GM19395 (cell line): ENCODE results near the gene F3.
A peak's percentile ranks its signal among the peaks of the same experiment; 100 is the strongest.
"Not testable (repeated sequence)": the region's sequence is repeated elsewhere in the genome, so short reads cannot be mapped to it uniquely, and the experiment has no call there.

ENCODE experiments used
- ATAC-seq: cut with Tn5 transposase; IDR thresholded peaks from one replicate; pipeline ENCODE4 v1.9.1; 2021; ENCODE audit warnings: mild to moderate bottlenecking, moderate library complexity; ENCODE audit not compliant: unreplicated experiment

F3 gene

DNA sequence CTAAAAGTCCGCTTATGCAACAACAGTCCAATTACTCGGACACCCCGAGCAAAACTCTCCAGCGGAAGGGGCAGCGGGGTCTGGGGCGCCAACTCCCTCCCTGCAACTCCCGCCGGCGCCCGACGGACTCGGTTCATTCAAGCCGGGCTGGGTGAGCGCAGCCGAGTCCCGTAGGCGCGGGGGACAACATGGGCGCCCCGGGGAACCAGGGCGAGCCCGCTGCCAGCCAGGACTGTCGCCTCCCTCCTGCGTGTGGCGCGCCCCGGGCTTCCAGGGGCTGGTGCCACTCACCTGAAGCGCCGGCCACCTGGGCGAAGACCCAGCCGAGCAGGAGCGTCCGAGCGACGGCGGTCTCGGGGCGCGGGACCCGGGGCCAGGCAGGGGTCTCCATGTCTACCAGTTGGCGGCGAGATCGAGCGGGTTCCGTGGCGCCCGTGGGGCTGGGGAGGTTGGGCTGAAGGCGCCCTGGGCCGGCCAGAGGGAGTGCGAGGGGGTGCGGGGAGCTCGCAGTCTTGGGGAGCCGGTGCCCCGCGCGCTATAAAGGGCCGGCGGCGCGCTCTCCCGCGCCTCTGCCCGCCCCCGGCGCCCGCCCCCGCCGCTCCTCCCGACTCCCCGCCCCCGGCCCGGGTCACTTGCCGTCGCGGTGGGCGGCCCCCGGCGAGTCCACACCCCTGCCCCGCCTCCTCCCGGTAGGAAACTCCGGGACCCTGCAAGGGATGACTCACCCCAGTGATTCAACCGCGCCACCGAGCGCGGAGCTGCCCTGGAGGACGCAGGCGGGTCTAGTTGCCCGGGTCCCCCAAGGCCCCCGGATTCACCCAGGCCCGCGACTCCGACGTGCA lies at the start of gene F3:
Gene F3, minus strand, starts transcription at position 514 of the 842 bp plus-strand sequence. Its CDS starts 123 bp downstream, at position 391.
- peak; percentile 82 for ATAC-seq

DNA sequence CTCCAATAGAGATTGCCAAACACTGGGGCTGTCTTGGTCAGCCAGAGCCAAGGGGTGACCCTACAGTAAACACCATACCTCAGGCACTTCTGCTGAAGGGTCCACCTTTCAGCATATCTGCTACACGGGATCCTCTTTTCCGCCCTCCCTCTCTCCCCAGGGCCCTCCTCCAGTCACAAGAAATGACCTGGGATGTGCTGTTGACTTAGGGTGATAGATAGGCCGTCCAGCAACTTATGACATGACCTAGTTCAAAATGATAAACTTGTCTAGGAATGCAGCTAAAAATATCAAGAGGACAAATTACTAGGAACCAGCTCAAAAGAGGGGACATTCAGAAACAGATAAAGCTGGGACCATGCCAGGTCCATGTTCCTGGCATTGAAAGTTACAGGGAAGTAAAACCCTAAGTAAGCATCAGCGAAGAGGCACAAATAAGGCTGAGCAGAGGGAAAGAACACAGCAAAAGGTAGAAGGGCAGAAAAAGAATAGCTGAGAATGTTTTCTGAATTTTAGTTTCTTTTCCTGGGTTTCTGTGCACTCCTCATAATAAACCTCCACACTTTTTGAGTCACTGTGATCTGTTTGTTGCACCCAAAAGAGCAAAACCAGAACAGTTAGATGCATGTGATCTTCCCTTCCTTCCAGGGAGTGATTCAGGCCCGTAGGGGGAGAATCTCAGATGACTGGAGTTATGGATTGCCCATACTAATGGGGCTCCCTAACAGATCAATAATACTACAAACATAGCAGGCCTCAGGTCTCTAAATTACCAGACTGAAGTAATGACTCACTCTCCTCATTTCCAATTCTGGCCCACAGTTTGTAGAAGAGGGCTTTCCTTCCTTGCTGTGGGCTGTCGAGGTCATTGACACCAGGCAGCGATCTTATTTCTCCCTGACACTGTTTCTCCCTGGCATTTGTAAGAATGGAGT lies 48.9 kb upstream of the F3 start:
- no peak for ATAC-seq

DNA sequence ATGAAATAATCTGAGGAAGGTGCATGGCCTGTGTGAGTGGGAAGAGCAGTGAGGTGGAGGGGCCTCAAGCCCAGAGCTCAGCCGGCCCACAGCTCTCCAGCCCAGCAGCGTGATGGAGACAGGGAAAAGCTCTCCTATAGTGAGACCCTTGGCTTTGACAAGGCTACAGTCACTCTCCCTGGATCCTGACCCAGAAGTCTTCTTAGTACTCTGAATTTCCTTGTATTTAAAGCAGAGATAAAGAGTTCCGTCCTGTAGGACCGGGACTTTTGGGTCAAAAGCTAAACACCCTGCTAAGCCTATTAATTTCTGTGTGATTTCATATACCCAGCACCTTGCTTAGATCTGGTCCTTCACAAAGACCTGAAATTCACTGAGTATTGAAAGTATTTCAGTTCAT lies 48.2 kb upstream of the F3 start:
- ATAC-seq: no peak

DNA sequence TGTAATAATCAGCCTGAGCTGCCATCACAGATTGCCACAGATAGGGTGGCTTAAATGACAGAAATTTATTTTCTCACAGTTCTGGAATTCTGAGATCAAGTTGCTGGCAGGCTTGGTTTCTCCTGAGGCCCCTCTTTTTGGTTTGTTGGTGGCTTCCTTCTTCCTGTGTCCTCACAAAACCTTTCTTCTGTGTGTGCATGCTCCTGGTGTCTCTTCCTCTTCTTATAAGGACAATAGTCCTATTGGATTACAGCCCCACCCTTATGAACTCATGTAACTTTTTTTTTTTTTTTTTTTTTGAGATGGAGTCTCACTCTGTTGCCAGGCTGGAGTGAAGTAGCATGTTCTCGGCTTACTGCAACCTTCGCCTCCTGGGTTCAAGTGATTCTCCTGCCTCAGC lies 41.0 kb upstream of the F3 start:
- ATAC-seq: no peak

DNA sequence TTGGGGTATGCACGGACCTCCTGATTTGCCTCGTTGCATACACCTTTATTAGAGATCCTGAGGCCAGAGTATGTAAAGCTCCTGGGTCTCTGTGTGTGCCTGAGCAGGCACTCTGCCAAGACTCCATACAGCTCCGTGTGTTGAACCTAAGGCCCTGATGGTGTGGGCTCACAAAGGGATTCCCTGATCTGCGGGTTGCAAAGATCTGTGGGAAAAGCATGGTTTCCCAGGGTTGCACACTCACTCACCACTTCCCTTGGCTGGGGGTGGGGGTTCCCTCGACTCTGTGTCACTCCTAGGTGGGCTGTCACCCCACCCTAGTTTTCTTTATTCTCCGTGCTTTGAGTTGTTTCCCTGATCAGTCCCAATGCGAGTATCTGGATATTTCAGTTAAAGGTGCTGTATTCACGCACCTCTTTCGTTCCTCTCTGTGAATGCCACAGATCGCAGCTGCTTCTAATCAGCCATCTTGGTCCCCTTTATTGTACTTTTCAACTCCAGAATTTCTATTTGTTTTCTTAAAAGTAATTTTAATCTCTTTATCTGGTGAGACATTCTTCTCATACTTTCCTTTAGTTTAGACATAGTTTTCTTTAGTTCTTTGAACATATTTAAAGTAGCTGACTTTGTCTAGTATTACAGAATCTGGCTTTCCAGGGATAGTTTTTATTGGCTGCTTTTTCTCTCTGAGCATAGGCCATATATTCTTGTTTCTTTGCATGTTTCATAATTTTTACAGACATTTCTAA lies 39.0 kb upstream of the F3 start:
- no peak for ATAC-seq

DNA sequence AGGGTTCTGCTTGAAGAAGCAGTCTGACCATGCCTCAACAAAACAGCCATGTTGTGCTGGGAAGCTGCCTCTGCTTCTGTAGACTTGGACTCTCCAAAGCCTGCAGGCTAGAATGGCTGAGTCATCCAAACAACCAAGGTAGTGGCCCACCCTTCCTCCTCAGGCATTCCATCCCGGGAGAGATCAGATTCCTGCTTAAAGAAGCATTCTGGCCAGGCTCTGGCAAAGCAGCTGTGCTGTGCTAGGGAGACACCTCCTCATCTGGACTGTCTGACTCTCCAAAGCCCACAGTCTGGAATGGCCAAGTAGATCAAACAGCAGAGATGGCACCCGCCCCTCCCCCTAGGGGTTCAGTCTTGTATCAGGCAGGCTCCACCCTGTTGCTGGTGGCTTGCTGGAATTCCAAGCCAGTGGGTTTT lies 38.3 kb upstream of the F3 start:
- ATAC-seq: no peak

DNA sequence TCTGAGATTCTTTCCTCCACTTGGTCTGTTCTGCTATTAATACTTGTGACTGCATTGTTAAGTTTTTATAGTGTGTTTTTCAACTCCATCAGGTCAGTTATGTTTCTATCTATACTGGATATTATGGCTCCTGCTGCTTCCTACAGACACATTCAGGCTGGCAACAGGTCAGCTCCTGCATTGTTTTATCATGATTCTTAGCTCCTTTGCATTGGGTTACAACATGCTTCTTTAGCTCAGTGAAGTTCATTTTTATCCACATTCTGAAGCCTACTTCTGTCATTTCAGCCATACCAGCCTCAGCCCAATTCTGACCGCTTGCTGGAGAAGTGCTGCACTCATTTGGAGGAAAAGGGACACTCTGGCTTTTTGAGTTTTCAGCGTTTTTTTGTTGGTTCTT lies 37.3 kb upstream of the F3 start:
- ATAC-seq: no peak

DNA sequence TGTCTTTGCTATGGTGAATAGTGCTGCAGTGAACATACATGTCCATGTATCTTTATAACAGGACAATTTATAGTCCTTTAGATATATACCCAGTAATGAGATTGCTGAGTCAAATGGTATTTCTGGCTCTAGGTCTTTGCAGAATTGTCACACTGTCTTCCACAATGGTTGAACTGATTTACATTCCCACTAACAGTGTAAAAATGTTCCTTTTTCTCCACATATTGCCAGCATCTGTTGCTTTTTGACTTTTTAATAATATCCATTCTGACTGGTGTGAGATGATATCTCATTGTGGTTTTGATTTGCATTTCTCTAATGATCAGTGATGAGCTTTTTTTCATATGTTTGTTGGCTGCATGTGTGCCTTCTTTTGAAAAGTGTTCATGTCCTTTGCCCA lies 32.4 kb upstream of the F3 start:
- not testable (repeated sequence) for ATAC-seq

DNA sequence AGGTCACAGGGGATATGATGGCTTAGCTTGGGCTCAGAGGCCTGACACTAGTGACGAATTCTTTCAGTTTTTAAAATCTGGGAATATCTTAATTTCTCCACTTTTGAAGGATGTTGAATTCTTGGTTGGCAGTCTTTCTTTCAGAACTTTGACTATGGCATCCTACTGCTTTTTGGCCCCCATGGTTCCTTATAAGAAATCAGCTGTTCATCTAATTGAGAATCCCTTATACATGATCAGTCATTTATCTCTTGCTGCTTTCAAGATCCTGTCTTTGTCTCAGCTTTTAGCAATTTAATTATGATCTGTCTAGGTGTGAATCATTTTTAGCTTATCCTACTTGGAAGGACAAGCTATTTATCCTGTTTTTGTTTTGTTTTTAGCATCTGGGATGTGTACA lies 31.2 kb upstream of the F3 start:
- ATAC-seq: no peak

DNA sequence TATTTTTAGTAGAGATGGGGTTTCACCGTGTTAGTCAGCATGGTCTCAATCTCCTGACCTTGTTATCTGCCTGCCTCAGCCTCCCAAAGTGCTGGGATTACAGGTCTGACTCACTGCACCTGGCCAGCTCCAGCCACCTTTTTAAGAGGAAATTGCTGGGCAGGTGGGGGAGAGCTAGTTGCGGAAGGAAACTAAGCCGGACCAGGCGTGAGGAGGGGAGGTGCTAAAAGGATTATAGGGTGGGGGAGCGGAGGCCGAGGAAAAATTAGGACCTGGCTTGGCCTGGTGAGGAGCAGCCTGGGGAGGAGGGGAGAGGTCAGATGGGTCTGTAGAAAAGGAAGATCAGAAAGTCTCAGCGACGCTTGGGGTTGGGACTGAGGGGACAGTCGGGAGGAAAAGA lies 29.4 kb upstream of the F3 start:
- not testable (repeated sequence) for ATAC-seq

DNA sequence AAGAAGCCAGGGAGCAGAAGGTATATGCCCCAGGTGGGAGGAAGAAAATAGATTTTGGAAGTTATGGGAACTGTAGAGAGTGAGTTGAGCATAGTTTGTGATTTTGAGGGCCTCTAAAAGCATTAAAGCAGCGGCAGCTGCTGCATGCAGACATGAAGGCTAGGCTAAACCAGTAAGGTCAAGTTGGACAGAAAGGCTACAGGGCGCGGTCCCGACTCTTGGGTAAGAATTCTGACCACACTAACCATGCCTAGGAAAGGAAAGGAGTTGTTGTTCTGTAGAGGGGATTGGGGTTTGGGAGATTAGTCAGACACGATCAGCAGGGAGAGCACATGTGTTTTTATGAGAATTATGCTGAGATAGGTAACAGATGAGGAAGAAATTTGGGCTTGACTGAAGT lies 27.2 kb upstream of the F3 start:
- not testable (repeated sequence) for ATAC-seq

DNA sequence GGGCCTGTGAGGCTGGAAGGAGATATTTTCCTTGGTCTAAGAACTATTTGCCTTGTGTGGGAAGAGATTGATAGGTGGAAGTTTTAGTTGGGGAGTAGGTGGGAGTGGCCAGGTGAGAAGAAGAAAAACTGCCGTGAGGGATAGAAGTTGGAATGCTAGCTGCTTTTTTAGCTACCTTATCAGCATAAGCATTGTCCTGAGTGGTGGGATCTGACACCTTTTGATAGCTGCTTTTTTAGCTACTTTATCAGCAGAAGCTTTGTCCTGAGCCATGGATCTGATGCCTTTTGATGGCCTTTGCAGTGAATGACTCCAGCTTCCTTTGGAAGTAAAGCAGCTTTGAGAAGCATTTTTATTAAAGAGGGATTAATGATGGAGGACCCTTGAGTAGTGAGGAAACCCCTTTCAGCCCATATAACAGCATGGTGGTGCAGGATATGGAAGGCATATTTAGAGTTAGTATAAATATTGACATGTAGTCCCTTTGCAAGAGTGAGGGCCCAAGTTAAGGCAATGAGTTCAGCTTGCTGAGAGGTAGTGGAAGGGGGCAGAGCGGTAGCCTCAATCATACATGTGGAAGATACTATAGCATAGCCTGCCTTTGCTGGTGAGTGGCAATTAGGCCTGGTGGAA lies 26.5 kb upstream of the F3 start:
- ATAC-seq: not testable (repeated sequence)

DNA sequence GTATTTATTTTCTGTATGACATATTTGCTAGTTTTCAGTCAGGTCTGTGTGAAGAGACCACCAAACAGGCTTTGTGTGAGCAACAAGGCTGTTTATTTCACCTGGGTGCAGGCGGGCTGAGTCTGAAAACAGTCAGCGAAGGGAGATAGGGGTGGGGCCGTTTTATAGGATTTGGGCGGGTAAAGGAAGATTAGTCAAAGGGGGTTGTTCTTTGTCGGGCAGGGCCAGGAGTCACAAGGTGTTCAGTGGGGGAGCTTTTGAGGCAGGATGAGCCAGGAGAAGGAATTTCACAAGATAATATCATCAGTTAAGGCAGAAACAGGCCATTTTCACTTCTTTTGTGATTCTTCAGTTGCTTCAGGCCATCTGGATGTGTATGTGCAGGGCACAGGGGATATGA lies 24.9 kb upstream of the F3 start:
- not testable (repeated sequence) for ATAC-seq

DNA sequence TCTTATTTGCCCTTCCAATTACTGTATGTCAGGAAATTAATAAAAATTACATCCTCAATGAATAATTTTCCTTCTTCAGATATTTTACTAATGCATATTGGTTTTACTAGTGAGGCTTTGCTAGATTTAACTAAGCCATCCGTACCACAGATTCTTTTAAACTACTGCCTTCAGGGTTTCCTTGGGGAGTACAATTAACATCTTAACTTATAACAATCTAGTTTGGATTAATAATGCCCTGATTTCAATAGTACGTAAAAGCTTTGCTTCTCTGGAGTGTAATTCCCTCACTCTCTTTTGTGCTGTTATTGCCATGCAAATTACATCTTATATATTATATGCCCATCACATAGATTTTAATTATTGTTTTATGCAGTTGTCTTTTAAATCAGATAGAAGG lies 24.3 kb upstream of the F3 start:
- no peak for ATAC-seq

DNA sequence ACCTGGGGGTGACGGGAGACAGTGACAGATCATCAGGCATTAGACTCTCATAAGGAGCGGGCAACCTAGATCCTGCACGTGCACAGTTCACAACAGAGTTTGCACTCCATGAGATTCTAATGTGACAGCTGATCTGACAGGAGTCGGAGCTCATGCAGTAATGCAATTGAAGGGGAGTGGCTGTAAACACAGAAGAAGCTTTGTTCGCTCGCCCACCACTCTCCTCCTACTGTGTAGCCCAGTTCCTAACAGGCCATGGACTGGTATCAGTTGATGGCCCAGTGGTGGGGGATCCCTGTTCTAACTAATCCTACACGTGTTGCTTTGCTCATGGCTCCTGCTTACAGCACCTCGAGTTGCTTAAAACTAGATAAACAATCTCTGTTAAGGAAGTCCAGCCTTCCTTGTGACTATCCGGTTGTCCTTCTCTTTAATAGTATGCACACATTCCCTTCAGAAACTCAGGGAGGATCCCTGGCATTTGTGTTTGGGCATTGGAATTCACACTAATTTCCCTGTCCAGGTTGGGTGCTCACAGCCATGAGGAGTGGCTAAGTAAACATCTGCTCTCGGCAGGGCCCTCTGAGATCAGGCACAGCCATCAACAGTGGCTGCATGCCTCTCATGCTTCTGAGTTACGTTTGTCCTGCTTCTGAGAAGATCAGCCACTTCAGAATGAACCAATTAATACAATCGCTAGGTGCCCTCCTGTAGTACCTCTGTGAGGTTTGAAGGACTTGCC lies 21.1 kb upstream of the F3 start:
- ATAC-seq: no peak

DNA sequence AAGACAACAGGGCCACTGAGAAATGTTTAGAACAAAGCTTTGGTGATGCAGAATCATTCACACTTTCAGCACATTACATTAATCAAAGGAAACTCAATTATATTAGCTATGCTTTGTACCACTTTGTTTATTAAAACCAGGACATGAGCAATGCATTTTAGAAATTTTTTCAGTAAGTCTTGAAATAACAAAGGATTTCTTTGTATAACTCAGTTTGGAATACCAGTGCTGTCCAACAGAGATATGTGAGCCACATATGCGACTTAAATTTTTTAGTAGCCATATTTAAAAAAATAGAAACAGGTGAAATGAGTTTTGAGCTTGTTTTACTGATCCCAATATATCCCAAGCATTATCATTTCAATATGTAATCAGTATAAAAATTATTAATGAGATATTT lies 18.8 kb upstream of the F3 start:
- no peak for ATAC-seq

DNA sequence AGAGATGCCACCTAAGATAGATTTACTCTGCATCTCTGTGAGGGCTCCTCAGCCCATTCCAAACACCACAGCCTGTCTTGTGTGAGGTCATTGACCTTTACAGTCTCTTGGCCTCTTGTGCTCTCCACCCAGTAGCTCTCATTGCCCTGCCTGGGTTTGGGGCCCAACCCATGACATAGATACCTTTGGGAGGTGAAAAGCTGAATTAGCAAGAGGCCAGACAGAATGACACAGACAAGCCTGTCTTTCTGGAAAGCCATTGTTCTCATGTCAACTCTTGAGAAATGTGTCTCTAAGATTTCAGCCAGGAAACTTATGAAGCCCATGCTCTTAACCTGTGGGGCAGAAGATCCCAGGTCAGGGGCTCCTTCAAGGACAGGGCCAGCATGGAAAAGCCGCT lies 18.4 kb upstream of the F3 start:
- ATAC-seq: no peak

DNA sequence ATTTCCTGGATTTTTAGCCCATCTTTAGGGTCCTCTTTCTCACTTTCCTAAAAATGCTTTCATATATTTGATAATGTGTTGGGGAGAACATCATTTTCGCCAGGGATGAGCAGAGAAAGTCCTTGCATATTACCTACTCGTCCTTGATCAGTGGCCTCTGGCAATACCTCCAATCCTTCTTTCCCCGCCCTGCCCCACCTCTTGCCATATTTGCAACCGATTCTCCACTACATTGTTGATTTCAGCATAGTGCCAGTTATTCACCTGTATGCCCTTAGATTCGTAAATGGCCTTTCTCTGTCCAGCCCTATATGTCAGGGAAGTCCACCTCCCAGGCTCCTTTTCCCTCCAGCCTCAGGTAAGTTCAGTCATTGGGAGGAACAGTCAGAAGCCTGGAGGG lies 13.5 kb upstream of the F3 start:
- no peak for ATAC-seq

DNA sequence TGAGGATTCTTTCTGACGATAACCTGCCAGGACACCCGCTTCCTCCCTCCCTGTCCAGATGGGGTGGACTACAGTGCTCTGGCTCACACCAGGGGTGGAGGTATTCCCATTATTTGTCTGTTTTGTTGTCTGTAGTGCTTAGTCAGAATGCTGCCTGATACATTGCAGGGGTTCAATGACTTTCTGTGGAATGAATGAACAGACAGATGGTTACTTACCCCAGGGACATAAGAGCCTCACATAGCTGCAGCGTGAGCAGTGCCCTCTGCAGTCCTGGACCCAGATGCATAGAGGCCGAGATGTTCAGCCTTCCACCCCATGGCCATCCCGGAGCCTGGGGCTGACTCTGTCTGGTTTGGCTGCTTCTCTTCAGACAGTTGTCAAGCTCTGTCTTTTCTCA lies 13.0 kb upstream of the F3 start:
- no peak for ATAC-seq

DNA sequence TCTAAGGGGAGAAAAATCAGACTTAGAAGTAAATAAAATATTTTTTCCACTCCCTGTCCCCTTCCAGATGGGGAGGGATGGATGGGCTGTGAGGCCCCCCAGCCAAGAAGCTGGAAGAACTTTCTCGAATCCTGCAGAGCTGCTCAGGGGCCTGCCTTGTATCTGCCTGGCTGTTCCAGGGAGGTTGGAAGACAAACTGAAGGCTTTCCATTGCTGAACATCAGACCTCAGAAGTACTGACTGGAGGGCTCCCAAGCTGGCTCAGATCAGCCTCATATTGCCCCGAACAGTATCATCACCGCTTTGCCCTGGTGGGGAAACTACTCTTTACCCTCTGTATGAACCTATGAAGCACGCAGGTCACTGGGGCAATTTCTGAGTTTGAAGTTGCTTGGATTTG lies 12.4 kb upstream of the F3 start:
- ATAC-seq: no peak
